ENCODE data around the gene ACMSD. TPM values are rescaled to one million over a fixed set of nuclear protein-coding genes. Genes with fewer than 3 reads are reported as not detected.

Gene ACMSD
- total and polyA plus RNA-seq, 2 of the 4 experiments (the other 2 are of a cell fraction), result not detected

GRCh38 chr2:134863446-134863845 is 25.0 kb downstream of the ACMSD start:
- in situ Hi-C loops (cut with MboI; ENCODE audit: low sequenced_read_pairs), result no loop called here

More at GRCh38 chr2:134863446-134863845, 25.0 kb downstream of the ACMSD start:
- Histone ChIP-seq H3K4me1 (ENCODE audit: control insufficient read depth, insufficient read depth, low read length) (peaks cover 7% of the 10 kb centered on the region; the same call in 1 of the 2 replicates), H2AK5ac (ENCODE audit: low read depth, low read length) (no peak overlapping the region), H3K79me1 (ENCODE audit: low read depth in 1 of 2, low read length in 2 of 2) (no peaks in the 10 kb centered on the region), H2BK5ac (ENCODE audit: low read depth, low read length, poor library complexity, severe bottlenecking) (no peak overlapping the region), H3K18ac (ENCODE audit: low read depth, low read length) (no peak overlapping the region), H3K9me3 (ENCODE audit: control insufficient read depth, insufficient read depth, low read length) (no peaks in the 10 kb centered on the region), H3K9ac (ENCODE audit: low read depth, low read length) (no peak overlapping the region), H3K23ac (ENCODE audit: low read depth, low read length) (no peak overlapping the region), H4K5ac (ENCODE audit: low read depth, low read length) (no peak overlapping the region), H3K4me3 (ENCODE audit: insufficient read depth, low read depth, low read length) (no peak overlapping the region), H4K8ac (ENCODE audit: low read depth in 2 of 2, low read length in 2 of 2) (no peak overlapping the region), H2AK9ac (replicated peaks; ENCODE audit: low read depth, low read length, poor library complexity) (no peak overlapping the region), H4K91ac (ENCODE audit: insufficient read depth, low read depth, low read length) (no peak overlapping the region), H2BK20ac (ENCODE audit: low read depth, low read length) (no peak overlapping the region), H2BK15ac (ENCODE audit: low read depth, low read length) (no peak overlapping the region), H3K4me2 (ENCODE audit: low read depth, low read length) (no peak overlapping the region), H3K27me3 (ENCODE audit: control insufficient read depth, insufficient read depth, low read length) (no peaks in the 10 kb centered on the region; the same call in 1 of the 2 replicates), H3K27ac (ENCODE audit: insufficient read depth, low read length) (no peak overlapping the region), H3K36me3 (ENCODE audit: control insufficient read depth, insufficient read depth, low read length) (no peaks in the 10 kb centered on the region), H2AFZ (replicated peaks; ENCODE audit: low read length, poor library complexity) (no peak overlapping the region), H4K20me1 (ENCODE audit: insufficient read depth, low read length) (no peaks in the 10 kb centered on the region), H3K14ac (replicated peaks; ENCODE audit: low read depth, low read length) (no peak overlapping the region), H3K56ac (ENCODE audit: extremely low read depth, insufficient read depth, low read length) (no peak overlapping the region), H3K4ac (ENCODE audit: low read depth, low read length) (no peak overlapping the region), H3K9me1 (ENCODE audit: insufficient read depth, low read length) (no peaks in the 10 kb centered on the region; the same call in 1 of the 2 replicates), H2BK120ac (ENCODE audit: low read depth, low read length) (no peak overlapping the region)
- ATAC-seq (ENCODE audit: low read depth) (no peak), DNase-seq (no peak)
- ChIA-PET CTCF (no interaction called here), POLR2A (ENCODE audit: unreplicated experiment) (no interaction called here)
- 83% methylated on average over 15 of the region's 20 CpGs; no CpG with 5 or more reads in 1 of the 2 experiments for WGBS, 2 experiments (ENCODE audit: extremely low coverage in 2 of 2, insufficient read length in 1 of 2)
- dilution Hi-C loops (cut with HindIII; ENCODE audit: low sequenced_read_pairs, unreplicated experiment), result no loop called here
- TF ChIP-seq CTCF (conservative IDR thresholded peaks at IDR 0.05; ENCODE audit: low read depth, low read length) (no peak), MAFK (IDR thresholded peaks at IDR 0.05; ENCODE audit: low read depth, low read length) (no peak), NFE2L2 (IDR thresholded peaks at IDR 0.05; ENCODE audit: low read depth, low read length) (no peak), MAZ (IDR thresholded peaks at IDR 0.05; ENCODE audit: borderline replicate concordance, low read depth, low read length) (no peak), ELK1 (IDR thresholded peaks at IDR 0.05; ENCODE audit: borderline replicate concordance, low read depth, low read length) (no peak), MXI1 (IDR thresholded peaks at IDR 0.05; ENCODE audit: borderline replicate concordance, low read depth, low read length) (no peak), RFX5 (IDR thresholded peaks at IDR 0.05; ENCODE audit: low read depth, low read length) (no peak), SMC3 (IDR thresholded peaks at IDR 0.05; ENCODE audit: low read depth, low read length) (no peak), CEBPB (IDR thresholded peaks at IDR 0.05; ENCODE audit: low read depth, low read length) (no peak), CHD1 (IDR thresholded peaks at IDR 0.05; ENCODE audit: low read depth, low read length) (no peak), BHLHE40 (IDR thresholded peaks at IDR 0.05; ENCODE audit: low read depth, low read length) (no peak), POLR2A (IDR thresholded peaks at IDR 0.05; ENCODE audit: low read depth, low read length) (no peak), RCOR1 (IDR thresholded peaks at IDR 0.05; ENCODE audit: insufficient replicate concordance, low read length) (no peak), USF2 (IDR thresholded peaks at IDR 0.05; ENCODE audit: low read depth, low read length) (no peak), RAD21 (IDR thresholded peaks at IDR 0.05; ENCODE audit: low read length) (no peak), FOS (IDR thresholded peaks at IDR 0.05; ENCODE audit: low read depth, low read length) (no peak)
- intact Hi-C loops (cut with micrococcal nuclease), result no loop called here
- no TSS peak for BruUV-seq (replicated peaks)
